K562 (cell line): ENCODE measurements around the gene FAM149B1. TPM values are rescaled to one million over a fixed set of nuclear protein-coding genes. Genes with fewer than 3 reads are reported as not detected.

Source experiments
- polyA plus RNA-seq, 8 experiments: library from polyadenylated mRNA; depleted of rRNA in 4 of 8; stranded (reverse) in 5 of 8; unstranded in 3 of 8; fragments of >200 nt; fragmentation: Nextera tagmentation in 2 of 8; fragmentation: Illumina TruSeq in 1 of 8; extraction: Ambion mirVana in 2 of 8; extraction: Trizol in 1 of 8; gene quantifications; 2 replicates each; pipeline versions ENCODE4 v1.2.1 to v1.2.3, GENCODE V29; 2011 to 2014; ENCODE audit warnings: inconsistent platforms in 1 of 8, missing spikeins in 1 of 8
- total RNA-seq, 7 experiments: library from RNA; depleted of rRNA in 6 of 7; stranded (reverse); fragments of >200 nt in 6 of 7; fragmentation: Illumina TruSeq in 2 of 7; extraction: Trizol in 2 of 7; gene quantifications; 2 replicates each; pipeline versions ENCODE4 v1.2.1 to v1.2.3, GENCODE V29; 2011 to 2021; ENCODE audit warnings: low replicate concordance in 1 of 7
- TF ChIP-seq, protein P1 (sequence below): fragments of 450-650 bp; IDR thresholded peaks from 2 replicates; pipeline ENCODE4 v1.6.1; 2016; ENCODE audit warnings: mild to moderate bottlenecking, moderate library complexity

The FAM149B1 gene
- total and polyA plus RNA-seq, 9 of the 15 experiments (the other 6 are each of a cell fraction or from before 2014, with no cell fraction given) = 4.2 to 18.5 (median 9.3) TPM

DNA sequence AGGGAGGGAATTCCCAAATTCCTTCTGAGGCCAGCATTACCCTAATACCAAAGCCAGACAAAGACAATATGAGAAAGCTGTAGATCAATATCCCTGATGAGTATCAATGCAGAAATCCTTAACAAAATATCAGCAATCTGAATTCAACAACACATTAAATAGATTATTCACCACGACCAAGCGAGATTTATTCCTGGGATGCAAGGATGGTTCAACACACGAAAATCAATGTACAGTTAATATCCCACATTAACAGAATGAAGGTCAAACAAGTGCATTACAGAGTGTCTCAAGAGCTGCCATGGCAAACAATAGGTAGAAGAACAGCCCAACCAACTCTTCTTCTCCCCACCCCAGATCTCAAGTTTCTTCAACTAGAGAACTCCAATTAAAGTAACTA, 6.3 kb upstream of the FAM149B1 start (continued):
- TF ChIP-seq, protein P1, sequence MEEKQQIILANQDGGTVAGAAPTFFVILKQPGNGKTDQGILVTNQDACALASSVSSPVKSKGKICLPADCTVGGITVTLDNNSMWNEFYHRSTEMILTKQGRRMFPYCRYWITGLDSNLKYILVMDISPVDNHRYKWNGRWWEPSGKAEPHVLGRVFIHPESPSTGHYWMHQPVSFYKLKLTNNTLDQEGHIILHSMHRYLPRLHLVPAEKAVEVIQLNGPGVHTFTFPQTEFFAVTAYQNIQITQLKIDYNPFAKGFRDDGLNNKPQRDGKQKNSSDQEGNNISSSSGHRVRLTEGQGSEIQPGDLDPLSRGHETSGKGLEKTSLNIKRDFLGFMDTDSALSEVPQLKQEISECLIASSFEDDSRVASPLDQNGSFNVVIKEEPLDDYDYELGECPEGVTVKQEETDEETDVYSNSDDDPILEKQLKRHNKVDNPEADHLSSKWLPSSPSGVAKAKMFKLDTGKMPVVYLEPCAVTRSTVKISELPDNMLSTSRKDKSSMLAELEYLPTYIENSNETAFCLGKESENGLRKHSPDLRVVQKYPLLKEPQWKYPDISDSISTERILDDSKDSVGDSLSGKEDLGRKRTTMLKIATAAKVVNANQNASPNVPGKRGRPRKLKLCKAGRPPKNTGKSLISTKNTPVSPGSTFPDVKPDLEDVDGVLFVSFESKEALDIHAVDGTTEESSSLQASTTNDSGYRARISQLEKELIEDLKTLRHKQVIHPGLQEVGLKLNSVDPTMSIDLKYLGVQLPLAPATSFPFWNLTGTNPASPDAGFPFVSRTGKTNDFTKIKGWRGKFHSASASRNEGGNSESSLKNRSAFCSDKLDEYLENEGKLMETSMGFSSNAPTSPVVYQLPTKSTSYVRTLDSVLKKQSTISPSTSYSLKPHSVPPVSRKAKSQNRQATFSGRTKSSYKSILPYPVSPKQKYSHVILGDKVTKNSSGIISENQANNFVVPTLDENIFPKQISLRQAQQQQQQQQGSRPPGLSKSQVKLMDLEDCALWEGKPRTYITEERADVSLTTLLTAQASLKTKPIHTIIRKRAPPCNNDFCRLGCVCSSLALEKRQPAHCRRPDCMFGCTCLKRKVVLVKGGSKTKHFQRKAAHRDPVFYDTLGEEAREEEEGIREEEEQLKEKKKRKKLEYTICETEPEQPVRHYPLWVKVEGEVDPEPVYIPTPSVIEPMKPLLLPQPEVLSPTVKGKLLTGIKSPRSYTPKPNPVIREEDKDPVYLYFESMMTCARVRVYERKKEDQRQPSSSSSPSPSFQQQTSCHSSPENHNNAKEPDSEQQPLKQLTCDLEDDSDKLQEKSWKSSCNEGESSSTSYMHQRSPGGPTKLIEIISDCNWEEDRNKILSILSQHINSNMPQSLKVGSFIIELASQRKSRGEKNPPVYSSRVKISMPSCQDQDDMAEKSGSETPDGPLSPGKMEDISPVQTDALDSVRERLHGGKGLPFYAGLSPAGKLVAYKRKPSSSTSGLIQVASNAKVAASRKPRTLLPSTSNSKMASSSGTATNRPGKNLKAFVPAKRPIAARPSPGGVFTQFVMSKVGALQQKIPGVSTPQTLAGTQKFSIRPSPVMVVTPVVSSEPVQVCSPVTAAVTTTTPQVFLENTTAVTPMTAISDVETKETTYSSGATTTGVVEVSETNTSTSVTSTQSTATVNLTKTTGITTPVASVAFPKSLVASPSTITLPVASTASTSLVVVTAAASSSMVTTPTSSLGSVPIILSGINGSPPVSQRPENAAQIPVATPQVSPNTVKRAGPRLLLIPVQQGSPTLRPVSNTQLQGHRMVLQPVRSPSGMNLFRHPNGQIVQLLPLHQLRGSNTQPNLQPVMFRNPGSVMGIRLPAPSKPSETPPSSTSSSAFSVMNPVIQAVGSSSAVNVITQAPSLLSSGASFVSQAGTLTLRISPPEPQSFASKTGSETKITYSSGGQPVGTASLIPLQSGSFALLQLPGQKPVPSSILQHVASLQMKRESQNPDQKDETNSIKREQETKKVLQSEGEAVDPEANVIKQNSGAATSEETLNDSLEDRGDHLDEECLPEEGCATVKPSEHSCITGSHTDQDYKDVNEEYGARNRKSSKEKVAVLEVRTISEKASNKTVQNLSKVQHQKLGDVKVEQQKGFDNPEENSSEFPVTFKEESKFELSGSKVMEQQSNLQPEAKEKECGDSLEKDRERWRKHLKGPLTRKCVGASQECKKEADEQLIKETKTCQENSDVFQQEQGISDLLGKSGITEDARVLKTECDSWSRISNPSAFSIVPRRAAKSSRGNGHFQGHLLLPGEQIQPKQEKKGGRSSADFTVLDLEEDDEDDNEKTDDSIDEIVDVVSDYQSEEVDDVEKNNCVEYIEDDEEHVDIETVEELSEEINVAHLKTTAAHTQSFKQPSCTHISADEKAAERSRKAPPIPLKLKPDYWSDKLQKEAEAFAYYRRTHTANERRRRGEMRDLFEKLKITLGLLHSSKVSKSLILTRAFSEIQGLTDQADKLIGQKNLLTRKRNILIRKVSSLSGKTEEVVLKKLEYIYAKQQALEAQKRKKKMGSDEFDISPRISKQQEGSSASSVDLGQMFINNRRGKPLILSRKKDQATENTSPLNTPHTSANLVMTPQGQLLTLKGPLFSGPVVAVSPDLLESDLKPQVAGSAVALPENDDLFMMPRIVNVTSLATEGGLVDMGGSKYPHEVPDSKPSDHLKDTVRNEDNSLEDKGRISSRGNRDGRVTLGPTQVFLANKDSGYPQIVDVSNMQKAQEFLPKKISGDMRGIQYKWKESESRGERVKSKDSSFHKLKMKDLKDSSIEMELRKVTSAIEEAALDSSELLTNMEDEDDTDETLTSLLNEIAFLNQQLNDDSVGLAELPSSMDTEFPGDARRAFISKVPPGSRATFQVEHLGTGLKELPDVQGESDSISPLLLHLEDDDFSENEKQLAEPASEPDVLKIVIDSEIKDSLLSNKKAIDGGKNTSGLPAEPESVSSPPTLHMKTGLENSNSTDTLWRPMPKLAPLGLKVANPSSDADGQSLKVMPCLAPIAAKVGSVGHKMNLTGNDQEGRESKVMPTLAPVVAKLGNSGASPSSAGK = no peak
